Endothelial cell of hepatic sinusoid (primary cell): ENCODE results near the gene KCNF1.

Experiments used
- in situ Hi-C: cut with HindIII; loops from 2 replicates; pipeline ENCODE4 v1.10.0; 2017; ENCODE audit warnings: low sequenced_read_pairs

Gene KCNF1

DNA sequence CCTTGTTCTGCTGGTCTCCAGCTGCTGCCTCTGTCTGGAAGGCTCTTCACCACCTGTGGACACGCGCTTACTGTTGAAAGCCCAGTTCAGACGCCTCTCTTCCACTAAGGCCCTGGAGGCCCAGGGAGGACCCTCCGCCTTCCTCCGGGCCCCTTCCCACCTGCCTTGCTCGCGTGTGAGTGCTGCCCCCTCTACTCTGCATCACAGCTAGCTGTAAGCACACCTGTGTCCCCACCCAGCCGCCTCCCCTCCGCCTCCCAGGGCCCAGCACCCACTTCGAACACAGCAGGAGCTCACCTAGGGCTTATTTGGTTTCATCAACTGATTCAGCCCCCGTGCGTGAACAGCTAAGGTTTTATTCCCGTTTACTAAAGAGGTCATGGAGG lies 49.7 kb downstream of the KCNF1 start:
- in situ Hi-C loops: no loop called here

DNA sequence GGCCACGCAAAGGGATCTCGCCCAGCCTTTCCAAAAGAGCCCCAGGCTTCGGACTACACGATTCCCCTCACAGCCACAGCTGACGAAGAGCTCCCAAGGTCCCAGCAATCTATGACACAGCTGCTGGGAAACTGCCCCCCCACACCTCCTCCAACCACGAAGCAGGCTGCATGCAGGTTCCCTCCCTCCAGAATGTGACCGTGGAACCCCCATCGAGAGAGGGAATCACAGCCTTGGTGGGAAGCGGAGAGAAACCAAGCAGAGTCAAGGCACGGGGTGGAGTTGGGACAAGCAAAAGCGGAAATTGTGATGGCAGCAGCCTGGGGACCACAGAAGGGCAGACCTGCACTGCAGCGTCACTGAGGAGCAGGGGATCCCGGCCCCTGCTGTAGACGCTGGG lies 50.3 kb downstream of the KCNF1 start:
- in situ Hi-C loops: no loop called here

DNA sequence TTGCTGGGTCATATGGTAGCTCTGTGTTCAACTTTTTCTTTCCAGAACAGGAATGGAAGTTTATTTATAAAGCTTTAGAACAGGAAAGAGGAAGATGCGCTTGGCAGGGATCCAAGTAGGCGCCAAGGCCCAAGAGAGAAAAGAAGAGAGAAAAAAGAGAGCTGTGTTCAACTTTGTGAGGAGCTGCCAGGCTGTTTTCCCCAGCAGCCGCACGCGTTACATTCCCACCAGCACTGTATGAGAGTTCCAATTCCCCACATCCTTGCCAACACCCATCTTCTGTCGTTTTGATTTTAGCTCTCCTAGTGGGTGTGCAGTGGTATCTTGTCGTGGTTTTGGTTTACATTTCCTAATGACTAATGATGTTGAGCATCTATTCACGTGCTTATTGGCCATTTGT lies 51.4 kb downstream of the KCNF1 start:
- in situ Hi-C loops: no loop called here
